ENCODE results near the gene ZSCAN5C.
"Not testable (repeated sequence)": the region's sequence is repeated elsewhere in the genome, so short reads cannot be mapped to it uniquely, and the experiment has no call there.

The ZSCAN5C gene

DNA sequence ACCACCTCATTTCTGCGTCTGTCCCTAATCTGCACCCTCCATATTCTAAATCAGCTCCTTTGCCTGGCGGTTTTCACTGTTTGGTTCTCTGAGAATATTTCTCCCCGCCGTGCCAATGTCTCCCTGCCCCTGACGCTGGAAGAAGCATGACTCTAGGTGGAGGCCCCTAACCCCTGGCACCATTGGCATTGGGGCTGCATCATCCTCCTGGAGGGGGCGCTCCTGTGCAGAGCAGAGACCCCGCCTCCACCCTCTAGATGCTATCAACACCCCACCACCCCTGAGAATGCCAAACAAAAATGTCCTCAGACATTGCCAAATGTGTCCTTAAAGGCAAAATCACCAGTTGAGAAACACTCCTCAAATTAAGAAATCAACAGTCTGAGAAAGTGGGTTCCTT is 11.0 kb upstream of the ZSCAN5C start:
- FAIRE-seq (no peak), DNase-seq (ENCODE audit: insufficient read length, low spot score) (no peak)

GRCh38 chr19:56191711-56192110 is 10.4 kb upstream of the ZSCAN5C start:
- DNase-seq (ENCODE audit: insufficient read length, low spot score) (no peak), FAIRE-seq (no peak)

GRCh38 chr19:56193981-56194640 is 8.0 kb upstream of the ZSCAN5C start:
- DNase-seq (ENCODE audit: insufficient read length, low spot score) (no peak), FAIRE-seq (no peak)

GRCh38 chr19:56197646-56198045 is 4.4 kb upstream of the ZSCAN5C start, which contains the start of gene ZSCAN5B:
TSS of gene ZSCAN5B (minus strand) at chr19:56197783. CDS start at chr19:56193052, 4,731 bp downstream.
- not testable (repeated sequence) for DNase-seq (ENCODE audit: insufficient read length, low spot score); FAIRE-seq

GRCh38 chr19:56199687-56200086 is 2.4 kb upstream of the ZSCAN5C start:
- FAIRE-seq (no peak), DNase-seq (ENCODE audit: insufficient read length, low spot score) (no peak)

DNA sequence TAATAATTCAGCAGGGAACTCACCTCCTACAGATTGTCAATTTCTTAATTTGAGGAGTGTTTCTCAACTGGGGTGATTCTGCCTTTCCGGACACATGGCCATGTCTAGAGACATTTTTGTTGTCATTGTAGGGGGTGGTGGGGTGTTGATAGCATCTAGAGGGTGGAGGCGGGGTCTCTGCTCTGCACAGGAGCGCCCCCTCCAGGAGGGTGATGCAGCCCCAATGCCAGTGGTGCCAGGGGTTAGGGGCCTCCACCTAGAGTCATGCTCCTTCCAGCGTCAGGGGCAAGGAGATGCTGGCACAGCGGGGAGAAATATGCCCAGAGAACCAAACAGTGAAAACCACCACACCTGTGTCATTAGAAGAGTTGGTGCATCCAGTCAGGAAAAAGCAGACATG is 5.5 kb downstream of the ZSCAN5C start:
- FAIRE-seq; DNase-seq (ENCODE audit: insufficient read length, low spot score): not testable (repeated sequence)

- DNase-seq (ENCODE audit: insufficient read length, low spot score) (no peak), FAIRE-seq (no peak)
Measured at GRCh38 chr19:56209091-56209490, 7.0 kb downstream of the ZSCAN5C start.

GRCh38 chr19:56210036-56210435 is 8.0 kb downstream of the ZSCAN5C start:
- DNase-seq (ENCODE audit: insufficient read length, low spot score); FAIRE-seq: not testable (repeated sequence)

DNA sequence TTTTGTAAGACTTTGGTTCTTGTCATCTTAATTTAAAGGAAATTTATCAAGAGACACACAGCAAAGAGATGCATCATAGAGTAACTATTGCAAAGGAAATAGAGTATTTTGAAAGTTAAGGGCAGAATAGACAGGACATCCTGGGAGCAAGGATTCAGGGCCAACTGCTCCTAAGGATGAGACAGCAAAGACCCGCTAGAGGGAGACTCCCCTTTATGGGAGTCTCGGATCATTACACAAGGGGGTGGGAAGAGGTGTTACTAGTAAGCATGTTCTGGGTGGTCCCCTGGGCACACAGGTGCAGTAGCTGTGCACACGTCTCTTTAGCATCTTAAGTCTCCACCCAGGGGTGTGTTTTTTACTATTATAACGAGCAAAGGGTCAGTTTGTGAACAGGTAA is 9.6 kb downstream of the ZSCAN5C start:
- DNase-seq (ENCODE audit: insufficient read length, low spot score) (no peak), FAIRE-seq (no peak)

DNA sequence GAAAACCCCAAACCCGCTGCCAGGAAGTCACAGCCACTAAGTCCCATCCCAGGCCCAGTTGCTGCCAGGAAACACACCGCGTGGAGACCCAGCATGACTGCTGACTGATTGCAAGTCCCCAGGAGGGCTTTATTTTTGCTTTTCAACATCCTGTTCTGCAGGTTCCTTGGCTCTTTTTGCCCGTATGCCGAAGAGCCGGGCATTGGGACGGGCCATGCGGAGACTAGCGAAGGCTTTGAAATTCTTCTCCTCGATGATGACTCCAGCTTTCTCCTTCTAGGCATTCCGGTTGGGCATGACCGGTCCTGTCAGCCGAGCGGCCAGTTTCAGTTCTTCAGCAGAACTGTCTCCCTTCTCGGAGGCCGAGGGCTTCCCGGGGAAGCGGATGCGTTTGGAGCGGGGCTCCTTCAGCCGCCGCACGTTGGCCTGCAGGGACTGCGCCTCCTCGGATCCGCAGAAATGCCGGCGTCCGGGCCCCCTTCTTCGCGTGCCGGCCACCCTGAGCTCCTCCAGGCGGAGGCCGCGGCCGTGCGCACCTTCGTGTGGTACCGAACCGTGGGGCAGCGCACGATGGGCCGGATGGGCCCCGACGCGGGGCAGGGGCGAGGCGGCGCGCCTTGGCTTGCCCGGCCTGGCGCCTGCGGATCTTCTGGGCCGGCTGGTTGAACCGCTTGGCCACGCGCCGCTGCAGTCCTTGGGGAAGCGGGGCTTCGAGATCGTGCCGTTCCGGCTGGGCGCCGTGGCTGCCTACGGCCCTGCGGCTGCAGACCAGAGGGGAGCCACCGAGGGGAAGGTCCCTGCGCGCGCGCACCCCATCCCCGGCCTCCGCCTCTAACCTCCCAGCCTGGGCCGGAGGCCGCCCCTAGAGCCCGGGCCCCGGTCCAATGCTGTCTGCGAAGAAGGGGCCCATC is 15.2 kb downstream of the ZSCAN5C start:
- DNase-seq (ENCODE audit: insufficient read length, low spot score) (no peak), FAIRE-seq (no peak)

DNA sequence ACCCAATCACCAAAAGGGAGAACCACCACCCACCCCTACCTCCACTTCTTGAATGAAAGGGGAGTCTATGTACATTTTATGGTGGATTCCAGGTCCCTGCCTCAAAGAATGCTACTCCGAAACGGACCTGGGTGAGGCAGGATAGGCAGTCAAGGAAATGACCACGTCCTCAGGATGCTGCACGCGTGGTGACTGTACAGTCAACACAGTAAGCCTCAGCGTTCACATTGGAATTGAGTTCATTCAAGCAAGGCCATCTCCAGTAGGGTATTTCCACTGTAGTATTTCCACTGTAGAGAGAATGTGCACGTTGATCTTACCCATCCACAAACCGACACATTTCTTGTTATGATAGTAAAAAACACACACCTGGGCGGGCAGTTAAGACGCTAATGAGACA is 16.9 kb downstream of the ZSCAN5C start:
- FAIRE-seq: no peak
- no peak for DNase-seq (ENCODE audit: insufficient read length, low spot score)

DNA sequence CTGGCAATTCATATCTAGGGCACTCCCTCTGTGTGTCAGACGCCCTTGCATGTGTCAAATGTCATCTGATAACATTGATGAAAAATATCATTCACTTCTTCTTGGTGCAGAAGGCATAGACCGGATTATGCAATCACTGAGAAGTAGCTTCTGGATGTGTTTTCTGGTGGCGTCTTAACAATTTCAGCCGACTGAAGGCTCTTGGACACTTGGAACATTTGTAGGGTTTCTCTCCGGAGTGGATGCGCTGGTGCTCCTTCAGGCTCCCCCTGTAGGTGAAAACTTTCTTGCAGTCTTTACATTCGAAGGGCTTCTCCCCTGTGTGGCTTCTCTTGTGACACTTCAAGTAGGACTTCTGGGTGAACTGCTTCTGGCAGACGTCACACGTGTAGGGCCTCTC is 19.4 kb downstream of the ZSCAN5C start:
- DNase-seq (ENCODE audit: insufficient read length, low spot score); FAIRE-seq: not testable (repeated sequence)

DNA sequence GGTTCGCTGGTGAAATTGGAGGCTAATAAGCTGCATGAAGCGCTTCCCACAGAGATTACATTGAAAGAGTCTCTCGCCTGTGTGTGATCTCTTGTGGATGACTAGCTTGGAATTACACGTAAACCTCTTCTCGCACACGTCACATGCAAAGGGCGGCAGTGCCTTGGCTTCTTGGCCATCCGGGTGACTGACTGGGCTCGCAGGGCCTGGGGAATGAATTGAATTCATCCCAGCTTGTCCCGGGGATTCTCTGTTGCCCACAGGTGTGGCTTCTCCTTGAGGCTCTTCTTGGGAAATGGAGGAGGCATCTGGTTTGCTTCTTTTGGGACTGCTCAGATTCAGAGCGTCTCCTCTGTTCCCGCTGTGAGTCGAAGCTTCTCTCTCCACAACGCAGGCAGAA is 19.8 kb downstream of the ZSCAN5C start:
- FAIRE-seq (no peak), DNase-seq (ENCODE audit: insufficient read length, low spot score) (no peak)

DNA sequence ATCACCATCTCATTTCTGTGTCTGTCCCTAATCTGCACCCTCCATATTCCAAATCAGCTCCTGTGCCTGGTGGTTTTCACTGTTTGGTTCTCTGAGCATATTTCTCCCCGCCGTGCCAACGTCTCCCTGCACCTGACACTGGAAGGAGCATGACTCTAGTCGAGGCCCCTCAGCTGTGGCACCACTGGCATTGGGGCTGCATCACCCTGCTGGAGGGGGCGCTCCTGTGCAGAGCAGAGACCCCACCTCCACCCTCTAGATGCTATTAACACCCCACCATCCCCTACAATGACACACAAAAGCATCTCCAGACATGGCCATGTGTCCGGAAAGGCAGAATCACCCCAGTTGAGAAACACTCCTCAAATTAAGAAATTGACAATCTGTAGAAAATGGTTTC is 20.8 kb downstream of the ZSCAN5C start:
- FAIRE-seq: no peak
- no peak for DNase-seq (ENCODE audit: insufficient read length, low spot score)

DNA sequence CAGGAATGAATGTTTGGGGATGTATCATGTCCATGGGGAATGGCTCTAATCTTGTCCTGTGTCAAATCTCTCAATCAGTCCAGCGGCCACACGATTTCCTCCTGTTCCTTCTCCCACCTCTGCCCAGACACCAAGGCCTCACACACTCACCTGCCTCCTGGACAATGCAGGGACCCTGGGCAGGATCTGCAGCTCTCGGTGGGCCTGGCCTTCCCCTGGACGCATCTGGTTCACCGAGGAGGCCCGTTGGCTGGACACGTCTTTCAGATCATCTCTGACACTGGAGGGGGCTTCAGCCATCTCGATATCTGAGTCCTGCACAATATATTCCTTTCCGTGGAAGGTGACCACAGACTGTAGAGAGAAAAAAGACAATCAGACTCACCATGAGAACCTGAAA is 21.4 kb downstream of the ZSCAN5C start:
- DNase-seq (ENCODE audit: insufficient read length, low spot score): no peak
- no peak for FAIRE-seq

- FAIRE-seq (no peak), DNase-seq (ENCODE audit: insufficient read length, low spot score) (no peak)
Measured at GRCh38 chr19:56245121-56245740, 43.2 kb downstream of the ZSCAN5C start.

DNA sequence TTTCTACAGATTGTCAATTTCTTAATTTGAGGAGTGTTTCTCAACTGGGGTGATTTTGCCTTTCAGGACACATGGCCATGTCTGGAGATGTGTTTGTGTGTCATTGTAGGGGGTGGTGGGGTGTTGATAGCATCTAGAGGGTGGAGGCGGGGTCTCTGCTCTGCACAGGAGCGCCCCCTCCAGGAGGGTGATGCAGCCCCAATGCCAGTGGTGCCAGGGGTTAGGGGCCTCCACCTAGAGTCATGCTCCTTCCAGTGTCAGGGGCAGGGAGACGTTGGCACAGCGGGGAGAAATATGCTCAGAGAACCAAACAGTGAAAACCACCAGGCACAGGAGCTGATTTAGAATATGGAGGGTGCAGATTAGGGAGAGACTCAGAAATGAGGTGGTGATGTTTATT is 43.7 kb downstream of the ZSCAN5C start:
- FAIRE-seq; DNase-seq (ENCODE audit: insufficient read length, low spot score): not testable (repeated sequence)

DNA sequence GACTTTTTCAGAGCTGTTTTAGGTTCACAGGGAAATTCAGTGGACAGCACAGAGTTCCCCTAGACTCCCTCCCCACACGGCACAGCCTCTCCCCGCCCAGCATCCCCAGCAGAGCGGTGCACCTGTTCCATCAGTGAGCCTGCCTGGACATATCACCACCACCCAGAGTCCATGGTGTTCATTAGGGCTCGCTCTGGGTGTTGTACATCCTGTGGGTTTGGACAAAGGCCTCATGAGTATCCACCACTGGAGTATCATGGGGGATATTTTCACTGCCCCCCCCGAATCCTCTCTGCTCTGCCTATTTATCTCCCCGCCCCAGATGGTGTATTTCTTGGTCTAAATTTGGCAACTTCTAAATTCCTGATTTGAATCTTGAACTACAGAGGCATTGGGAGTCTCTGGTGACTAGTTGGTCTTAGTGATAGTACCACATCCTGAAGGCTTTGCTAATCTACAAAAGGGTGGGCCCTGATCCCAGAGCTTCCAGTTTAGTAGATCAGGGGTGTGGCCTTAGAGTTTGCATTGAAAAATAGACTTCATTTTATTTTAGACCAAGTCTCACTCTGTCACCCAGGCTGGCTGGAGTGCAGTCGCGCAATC is 46.8 kb downstream of the ZSCAN5C start:
- not testable (repeated sequence) for DNase-seq (ENCODE audit: insufficient read length, low spot score); FAIRE-seq

- DNase-seq (ENCODE audit: insufficient read length, low spot score) (peak; percentile 47), FAIRE-seq (no peak)
Measured at GRCh38 chr19:56252699-56253422, 50.8 kb downstream of the ZSCAN5C start.

GRCh38 chr19:56253737-56254136 is 51.7 kb downstream of the ZSCAN5C start:
- FAIRE-seq (peak; percentile 31), DNase-seq (ENCODE audit: insufficient read length, low spot score) (peak; percentile 16)
